ENCODE measurements around the gene RAB11FIP2. TPM values are rescaled to one million over a fixed set of nuclear protein-coding genes. Genes with fewer than 3 reads are reported as not detected.

The RAB11FIP2 gene
- total RNA-seq, 5 donors from 2014 or later (not counting 1 experiment from before 2014, with no cell fraction given) = 16.5 to 36.6 (median 20.4) TPM

DNA sequence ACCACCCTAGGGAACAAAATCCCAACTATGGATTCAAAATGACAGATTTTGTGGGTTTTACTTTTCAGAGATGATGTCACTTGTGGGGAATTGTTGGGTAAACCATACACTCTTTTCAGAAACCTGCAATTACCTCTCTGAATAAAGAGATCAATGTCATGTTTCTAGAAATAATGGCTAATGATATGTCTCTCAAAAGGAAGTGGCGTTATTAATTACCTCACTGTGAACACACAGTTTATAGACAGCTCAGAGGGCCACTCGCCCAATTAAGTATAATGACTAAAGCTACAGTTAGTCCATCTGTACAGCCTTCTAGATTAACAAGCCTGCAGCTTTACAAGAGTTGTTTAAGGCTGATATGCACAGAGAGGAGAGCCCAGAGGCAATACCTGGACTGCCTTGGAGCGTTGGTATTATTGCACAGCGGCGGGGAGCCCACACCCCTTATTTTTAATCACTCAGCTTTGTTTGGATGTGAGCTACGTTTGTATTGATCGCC is 79.5 kb downstream of the RAB11FIP2 start:
- peaks cover 0 to 8% (median 0%) of the 10 kb centered on the region in 3 donors for H3K9me3 Mint-ChIP-seq
- POLR2A ChIA-PET = no interaction called here
- WGBS (ENCODE audit: insufficient coverage) = no CpG with 5 or more reads among the region's 7 CpGs
- no peak overlapping the region for H3K4me3 Mint-ChIP-seq
- Histone ChIP-seq H3K4me1 (ENCODE audit: control insufficient read depth in 1 of 2, extremely low read depth in 1 of 2, insufficient read depth in 2 of 2, low read length in 2 of 2) (no peaks in the 10 kb centered on the region), H3K9me3 (no peaks in the 10 kb centered on the region), H3K27ac (ENCODE audit: low read length) (no peak overlapping the region), H3K4me3 (ENCODE audit: control insufficient read depth in 1 of 2, extremely low read depth in 1 of 2, low read length in 1 of 2) (no peak overlapping the region), H3K36me3 (ENCODE audit: control insufficient read depth in 2 of 2, extremely low read depth in 1 of 2, insufficient read depth in 1 of 2, low read length in 1 of 2) (no peaks in the 10 kb centered on the region), H3K27me3 (replicated peaks in 1 of 2; ENCODE audit: control insufficient read depth in 2 of 2, extremely low read depth in 1 of 2, insufficient read depth in 2 of 2, low read length in 1 of 2) (peaks cover 0 to 12% of the 10 kb centered on the region in 2 experiments)
- ATAC-seq (replicated peaks in 1 of 4) (no peak), DNase-seq (no peak)
- CTCF ChIA-PET = no interaction called here
- H3K27me3 Mint-ChIP-seq = peaks cover 14 to 36% of the 10 kb centered on the region in 2 donors
- H3K36me3 Mint-ChIP-seq = no peaks in the 10 kb centered on the region
- H3K27ac Mint-ChIP-seq = no peak overlapping the region
- H3K4me1 Mint-ChIP-seq = no peaks in the 10 kb centered on the region

- no peak overlapping the region for H3K4me3 Mint-ChIP-seq
- ATAC-seq (replicated peaks in 1 of 4) = no peak
Observed at GRCh38 chr10:117965984-117966383, 80.8 kb downstream of the RAB11FIP2 start.

GRCh38 chr10:117964536-117964935 is 82.2 kb downstream of the RAB11FIP2 start:
- 100% methylated on average over 1 of the region's 4 CpGs for WGBS (ENCODE audit: insufficient coverage)
- ChIA-PET POLR2A (no interaction called here), CTCF (no interaction called here)
- Histone ChIP-seq H3K4me3 (ENCODE audit: control insufficient read depth in 1 of 2, extremely low read depth in 1 of 2, low read length in 1 of 2) (no peak overlapping the region), H3K9me3 (no peaks in the 10 kb centered on the region), H3K27ac (ENCODE audit: low read length) (no peak overlapping the region), H3K36me3 (ENCODE audit: control insufficient read depth in 2 of 2, extremely low read depth in 1 of 2, insufficient read depth in 1 of 2, low read length in 1 of 2) (no peaks in the 10 kb centered on the region), H3K27me3 (replicated peaks in 1 of 2; ENCODE audit: control insufficient read depth in 2 of 2, extremely low read depth in 1 of 2, insufficient read depth in 2 of 2, low read length in 1 of 2) (peaks cover 0 to 6% of the 10 kb centered on the region in 2 experiments), H3K4me1 (ENCODE audit: control insufficient read depth in 1 of 2, extremely low read depth in 1 of 2, insufficient read depth in 2 of 2, low read length in 2 of 2) (no peaks in the 10 kb centered on the region)
- Mint-ChIP-seq H3K4me1 (no peaks in the 10 kb centered on the region), H3K9me3 (peaks cover 0 to 4% (median 0%) of the 10 kb centered on the region in 3 donors), H3K4me3 (no peak overlapping the region), H3K36me3 (no peaks in the 10 kb centered on the region), H3K27ac (no peak overlapping the region), H3K27me3 (peaks cover 9 to 36% of the 10 kb centered on the region in 2 donors)
- DNase-seq (no peak), ATAC-seq (replicated peaks in 1 of 4) (no peak)

More at GRCh38 chr10:117965984-117966383, 80.8 kb downstream of the RAB11FIP2 start:
- Histone ChIP-seq H3K27ac (ENCODE audit: low read length) (no peak overlapping the region), H3K36me3 (ENCODE audit: control insufficient read depth in 2 of 2, extremely low read depth in 1 of 2, insufficient read depth in 1 of 2, low read length in 1 of 2) (no peaks in the 10 kb centered on the region), H3K4me3 (ENCODE audit: control insufficient read depth in 1 of 2, extremely low read depth in 1 of 2, low read length in 1 of 2) (no peak overlapping the region), H3K9me3 (no peaks in the 10 kb centered on the region), H3K27me3 (replicated peaks in 1 of 2; ENCODE audit: control insufficient read depth in 2 of 2, extremely low read depth in 1 of 2, insufficient read depth in 2 of 2, low read length in 1 of 2) (peaks cover 0 to 10% of the 10 kb centered on the region in 2 experiments), H3K4me1 (ENCODE audit: control insufficient read depth in 1 of 2, extremely low read depth in 1 of 2, insufficient read depth in 2 of 2, low read length in 2 of 2) (no peaks in the 10 kb centered on the region)
- POLR2A ChIA-PET = no interaction called here
- Mint-ChIP-seq H3K27ac (no peak overlapping the region), H3K4me1 (no peaks in the 10 kb centered on the region), H3K27me3 (peaks cover 7 to 36% of the 10 kb centered on the region in 2 donors), H3K9me3 (peaks cover 0 to 8% (median 0%) of the 10 kb centered on the region in 3 donors), H3K36me3 (no peaks in the 10 kb centered on the region)
- DNase-seq = no peak
- WGBS (ENCODE audit: insufficient coverage) = 0% methylated on average over 1 of the region's 2 CpGs
- CTCF ChIA-PET = no interaction called here

GRCh38 chr10:117960345-117960935 is 86.3 kb downstream of the RAB11FIP2 start:
- Histone ChIP-seq H3K27me3 (replicated peaks in 1 of 2; ENCODE audit: control insufficient read depth in 2 of 2, extremely low read depth in 1 of 2, insufficient read depth in 2 of 2, low read length in 1 of 2) (peaks cover 0 to 2% of the 10 kb centered on the region in 2 experiments), H3K9me3 (no peaks in the 10 kb centered on the region), H3K36me3 (ENCODE audit: control insufficient read depth in 2 of 2, extremely low read depth in 1 of 2, insufficient read depth in 1 of 2, low read length in 1 of 2) (no peaks in the 10 kb centered on the region), H3K4me3 (ENCODE audit: control insufficient read depth in 1 of 2, extremely low read depth in 1 of 2, low read length in 1 of 2) (no peak overlapping the region), H3K4me1 (ENCODE audit: control insufficient read depth in 1 of 2, extremely low read depth in 1 of 2, insufficient read depth in 2 of 2, low read length in 2 of 2) (no peaks in the 10 kb centered on the region), H3K27ac (ENCODE audit: low read length) (no peak overlapping the region)
- ATAC-seq (replicated peaks in 1 of 4) (no peak), DNase-seq (no peak)
- ChIA-PET POLR2A (no interaction called here), CTCF (no interaction called here)
- Mint-ChIP-seq H3K4me3 (no peak overlapping the region), H3K9me3 (no peaks in the 10 kb centered on the region), H3K36me3 (no peaks in the 10 kb centered on the region), H3K27ac (no peak overlapping the region), H3K27me3 (peaks cover 7 to 32% of the 10 kb centered on the region in 2 donors), H3K4me1 (no peaks in the 10 kb centered on the region)
- WGBS (ENCODE audit: insufficient coverage) = 77% methylated on average over 1 of the region's 4 CpGs

- no peaks in the 10 kb centered on the region for H3K36me3 ChIP-seq (ENCODE audit: control insufficient read depth in 2 of 2, extremely low read depth in 1 of 2, insufficient read depth in 1 of 2, low read length in 1 of 2)
- Mint-ChIP-seq H3K27ac (no peak overlapping the region), H3K4me3 (no peak overlapping the region), H3K27me3 (peaks cover 11 to 31% of the 10 kb centered on the region in 2 donors), H3K4me1 (no peaks in the 10 kb centered on the region), H3K36me3 (no peaks in the 10 kb centered on the region), H3K9me3 (no peaks in the 10 kb centered on the region)
- H3K4me1 ChIP-seq (ENCODE audit: control insufficient read depth in 1 of 2, extremely low read depth in 1 of 2, insufficient read depth in 2 of 2, low read length in 2 of 2) = no peaks in the 10 kb centered on the region
- no peaks in the 10 kb centered on the region for H3K9me3 ChIP-seq
- ATAC-seq (replicated peaks in 1 of 4) (no peak), DNase-seq (no peak)
- WGBS (ENCODE audit: insufficient coverage) = 100% methylated on average over 1 of the region's 2 CpGs
- H3K27me3 ChIP-seq (replicated peaks in 1 of 2; ENCODE audit: control insufficient read depth in 2 of 2, extremely low read depth in 1 of 2, insufficient read depth in 2 of 2, low read length in 1 of 2) = peaks cover 0 to 2% of the 10 kb centered on the region in 2 experiments
- CTCF ChIA-PET = no interaction called here
- no peak overlapping the region for H3K27ac ChIP-seq (ENCODE audit: low read length)
- no peak overlapping the region for H3K4me3 ChIP-seq (ENCODE audit: control insufficient read depth in 1 of 2, extremely low read depth in 1 of 2, low read length in 1 of 2)
- POLR2A ChIA-PET = no interaction called here
Observed at GRCh38 chr10:117956972-117957371, 89.8 kb downstream of the RAB11FIP2 start.

DNA sequence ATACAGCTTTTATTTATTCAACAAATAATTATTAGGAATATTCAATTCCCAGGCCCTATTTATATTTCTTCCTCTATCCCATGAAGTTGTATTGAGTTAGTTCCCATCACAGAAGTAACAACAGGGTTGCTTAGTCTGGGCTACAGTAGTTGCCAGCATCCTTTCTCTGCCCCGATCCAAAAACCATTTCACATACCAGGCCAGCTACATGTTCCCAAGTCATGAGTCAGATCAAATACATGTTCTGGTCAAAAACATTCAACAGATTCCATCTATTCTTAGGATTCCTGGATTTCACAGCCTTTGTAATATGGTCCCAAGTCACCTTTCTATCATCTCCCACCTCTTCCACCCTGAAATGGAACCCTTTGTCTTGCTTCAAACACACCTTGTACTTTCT is 91.6 kb downstream of the RAB11FIP2 start:
- Mint-ChIP-seq H3K36me3 (no peaks in the 10 kb centered on the region), H3K27ac (no peak overlapping the region), H3K27me3 (peaks cover 15 to 26% of the 10 kb centered on the region in 2 donors), H3K4me3 (no peak overlapping the region), H3K9me3 (no peaks in the 10 kb centered on the region), H3K4me1 (no peaks in the 10 kb centered on the region)
- CTCF ChIA-PET = interaction anchor here in 1 of 2 donors (0.7 kb wide), 1 partner anchor 108 kb away, joined by 3 read pairs; no protein-coding TSS in a partner anchor
- DNase-seq (no peak), ATAC-seq (replicated peaks in 1 of 4) (no peak)
- H3K36me3 ChIP-seq (ENCODE audit: control insufficient read depth in 2 of 2, extremely low read depth in 1 of 2, insufficient read depth in 1 of 2, low read length in 1 of 2) = no peaks in the 10 kb centered on the region
- peaks cover 0 to 2% of the 10 kb centered on the region in 2 experiments for H3K27me3 ChIP-seq (replicated peaks in 1 of 2; ENCODE audit: control insufficient read depth in 2 of 2, extremely low read depth in 1 of 2, insufficient read depth in 2 of 2, low read length in 1 of 2)
- no peak overlapping the region for H3K4me3 ChIP-seq (ENCODE audit: control insufficient read depth in 1 of 2, extremely low read depth in 1 of 2, low read length in 1 of 2)
- 100% methylated on average over 1 of the region's 1 CpG for WGBS (ENCODE audit: insufficient coverage)
- POLR2A ChIA-PET = no interaction called here
- H3K9me3 ChIP-seq = no peaks in the 10 kb centered on the region
- H3K4me1 ChIP-seq (ENCODE audit: control insufficient read depth in 1 of 2, extremely low read depth in 1 of 2, insufficient read depth in 2 of 2, low read length in 2 of 2) = no peaks in the 10 kb centered on the region
- no peak overlapping the region for H3K27ac ChIP-seq (ENCODE audit: low read length)

Measured in T-cell (primary cell).